ENCODE results near the gene HLX.

DNA sequence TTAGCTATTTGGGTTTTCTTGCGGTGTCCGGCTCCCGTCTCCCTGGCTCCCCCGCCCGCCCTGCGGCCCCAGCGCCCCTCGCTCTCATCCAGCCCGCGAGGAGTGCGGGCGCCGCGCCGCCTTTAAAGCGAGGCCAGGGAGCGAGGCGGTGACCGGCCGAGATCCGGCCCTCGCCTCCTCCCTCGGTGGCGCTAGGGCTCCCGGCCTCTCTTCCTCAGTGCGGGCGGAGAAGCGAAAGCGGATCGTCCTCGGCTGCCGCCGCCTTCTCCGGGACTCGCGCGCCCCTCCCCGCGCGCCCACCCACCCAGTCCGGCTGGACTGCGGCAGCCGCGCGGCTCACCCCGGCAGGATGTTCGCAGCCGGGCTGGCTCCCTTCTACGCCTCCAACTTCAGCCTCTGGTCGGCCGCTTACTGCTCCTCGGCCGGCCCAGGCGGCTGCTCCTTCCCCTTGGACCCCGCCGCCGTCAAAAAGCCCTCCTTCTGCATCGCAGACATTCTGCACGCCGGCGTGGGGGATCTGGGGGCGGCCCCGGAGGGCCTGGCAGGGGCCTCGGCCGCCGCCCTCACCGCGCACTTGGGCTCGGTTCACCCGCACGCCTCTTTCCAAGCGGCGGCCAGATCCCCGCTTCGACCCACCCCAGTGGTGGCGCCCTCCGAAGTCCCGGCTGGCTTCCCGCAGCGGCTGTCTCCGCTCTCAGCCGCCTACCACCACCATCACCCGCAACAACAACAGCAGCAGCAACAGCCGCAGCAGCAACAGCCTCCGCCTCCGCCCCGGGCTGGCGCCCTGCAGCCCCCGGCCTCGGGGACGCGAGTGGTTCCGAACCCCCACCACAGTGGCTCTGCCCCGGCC is 492 bp downstream of the HLX start:
- TF ChIP-seq POLR2A (IDR thresholded peaks at IDR 0.05; ENCODE audit: borderline replicate concordance, extremely low read depth, insufficient read depth, insufficient read length) = no peak
- TF ChIP-seq, protein P1, sequence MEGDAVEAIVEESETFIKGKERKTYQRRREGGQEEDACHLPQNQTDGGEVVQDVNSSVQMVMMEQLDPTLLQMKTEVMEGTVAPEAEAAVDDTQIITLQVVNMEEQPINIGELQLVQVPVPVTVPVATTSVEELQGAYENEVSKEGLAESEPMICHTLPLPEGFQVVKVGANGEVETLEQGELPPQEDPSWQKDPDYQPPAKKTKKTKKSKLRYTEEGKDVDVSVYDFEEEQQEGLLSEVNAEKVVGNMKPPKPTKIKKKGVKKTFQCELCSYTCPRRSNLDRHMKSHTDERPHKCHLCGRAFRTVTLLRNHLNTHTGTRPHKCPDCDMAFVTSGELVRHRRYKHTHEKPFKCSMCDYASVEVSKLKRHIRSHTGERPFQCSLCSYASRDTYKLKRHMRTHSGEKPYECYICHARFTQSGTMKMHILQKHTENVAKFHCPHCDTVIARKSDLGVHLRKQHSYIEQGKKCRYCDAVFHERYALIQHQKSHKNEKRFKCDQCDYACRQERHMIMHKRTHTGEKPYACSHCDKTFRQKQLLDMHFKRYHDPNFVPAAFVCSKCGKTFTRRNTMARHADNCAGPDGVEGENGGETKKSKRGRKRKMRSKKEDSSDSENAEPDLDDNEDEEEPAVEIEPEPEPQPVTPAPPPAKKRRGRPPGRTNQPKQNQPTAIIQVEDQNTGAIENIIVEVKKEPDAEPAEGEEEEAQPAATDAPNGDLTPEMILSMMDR (IDR thresholded peaks at IDR 0.05 in 2 of 3, conservative IDR thresholded peaks at IDR 0.05 in 1 of 3; ENCODE audit: borderline replicate concordance in 1 of 3, insufficient read depth in 1 of 3, low read depth in 2 of 3, low read length in 2 of 3) = 0 out of 6 replicates have a peak, but pooled peaks of 1 of the 3 experiments have one; percentile 6
- TF ChIP-seq JUND (IDR thresholded peaks at IDR 0.05) = no peak
- peak; percentile 55; the same call in 1 of the 2 replicates for TF ChIP-seq ZFX (IDR thresholded peaks at IDR 0.05)
- no peak for TF ChIP-seq EZH2 (IDR thresholded peaks at IDR 0.05)
- TF ChIP-seq POLR2AphosphoS5 (IDR thresholded peaks at IDR 0.05; ENCODE audit: low read depth, low read length) = no peak
- TF ChIP-seq SIN3A (IDR thresholded peaks at IDR 0.05; ENCODE audit: low read depth) = no peak
- no peak for TF ChIP-seq CBX3 (IDR thresholded peaks at IDR 0.05; ENCODE audit: low read depth)
- TF ChIP-seq EZH2phosphoT487 (IDR thresholded peaks at IDR 0.05; ENCODE audit: borderline replicate concordance) = no peak
- TF ChIP-seq, protein P2, sequence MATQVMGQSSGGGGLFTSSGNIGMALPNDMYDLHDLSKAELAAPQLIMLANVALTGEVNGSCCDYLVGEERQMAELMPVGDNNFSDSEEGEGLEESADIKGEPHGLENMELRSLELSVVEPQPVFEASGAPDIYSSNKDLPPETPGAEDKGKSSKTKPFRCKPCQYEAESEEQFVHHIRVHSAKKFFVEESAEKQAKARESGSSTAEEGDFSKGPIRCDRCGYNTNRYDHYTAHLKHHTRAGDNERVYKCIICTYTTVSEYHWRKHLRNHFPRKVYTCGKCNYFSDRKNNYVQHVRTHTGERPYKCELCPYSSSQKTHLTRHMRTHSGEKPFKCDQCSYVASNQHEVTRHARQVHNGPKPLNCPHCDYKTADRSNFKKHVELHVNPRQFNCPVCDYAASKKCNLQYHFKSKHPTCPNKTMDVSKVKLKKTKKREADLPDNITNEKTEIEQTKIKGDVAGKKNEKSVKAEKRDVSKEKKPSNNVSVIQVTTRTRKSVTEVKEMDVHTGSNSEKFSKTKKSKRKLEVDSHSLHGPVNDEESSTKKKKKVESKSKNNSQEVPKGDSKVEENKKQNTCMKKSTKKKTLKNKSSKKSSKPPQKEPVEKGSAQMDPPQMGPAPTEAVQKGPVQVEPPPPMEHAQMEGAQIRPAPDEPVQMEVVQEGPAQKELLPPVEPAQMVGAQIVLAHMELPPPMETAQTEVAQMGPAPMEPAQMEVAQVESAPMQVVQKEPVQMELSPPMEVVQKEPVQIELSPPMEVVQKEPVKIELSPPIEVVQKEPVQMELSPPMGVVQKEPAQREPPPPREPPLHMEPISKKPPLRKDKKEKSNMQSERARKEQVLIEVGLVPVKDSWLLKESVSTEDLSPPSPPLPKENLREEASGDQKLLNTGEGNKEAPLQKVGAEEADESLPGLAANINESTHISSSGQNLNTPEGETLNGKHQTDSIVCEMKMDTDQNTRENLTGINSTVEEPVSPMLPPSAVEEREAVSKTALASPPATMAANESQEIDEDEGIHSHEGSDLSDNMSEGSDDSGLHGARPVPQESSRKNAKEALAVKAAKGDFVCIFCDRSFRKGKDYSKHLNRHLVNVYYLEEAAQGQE (IDR thresholded peaks at IDR 0.05; ENCODE audit: low read depth) = no peak
- TF ChIP-seq EGR1 (IDR thresholded peaks at IDR 0.05; ENCODE audit: low read depth) = 0 out of 2 replicates have a peak, but pooled peaks have one; percentile 17
- TF ChIP-seq CEBPB (IDR thresholded peaks at IDR 0.05; ENCODE audit: low read depth) = no peak
- no peak for TF ChIP-seq YY1 (IDR thresholded peaks at IDR 0.05; ENCODE audit: extremely low read depth, insufficient replicate concordance, low read depth, low read length)
- no peak for TF ChIP-seq ZNF274 (IDR thresholded peaks at IDR 0.05; ENCODE audit: low read depth, low read length)

Measured in HCT116 (cell line).